B cell (primary cell): Measurements from ENCODE around the gene NAA15. TPM values are rescaled to one million over a fixed set of nuclear protein-coding genes. Genes with fewer than 3 reads are reported as not detected.
"Not testable (repeated sequence)": the region's sequence is repeated elsewhere in the genome, so short reads cannot be mapped to it uniquely, and the experiment has no call there.

ENCODE experiments used
- ATAC-seq: fragments of 200-7000 bp; cut with Tn5 transposase; one replicate; pipeline ENCODE4 v1.10.0; 2021; ENCODE audit warnings: low read depth, mild to moderate bottlenecking, moderate number of reproducible peaks, moderate library complexity
- CTCF ChIA-PET: fragments of 350-600 bp; sonication (Branson Sonifier 250); formaldehyde crosslinking; loops from one replicate; lab custom pipeline; 2021; ENCODE audit warnings: antibody characterized with exemption, inconsistent platforms; lab: Charles Lee
- POLR2A ChIA-PET: fragments of 350-600 bp; sonication (Branson Sonifier 250); formaldehyde crosslinking; loops from one replicate; lab custom pipeline; 2021; ENCODE audit warnings: antibody characterized with exemption; lab: Charles Lee
- DNase-seq: peaks from one replicate; pipeline ENCODE4 v3.0.0; 2013
- H2AFZ ChIP-seq: 2 replicates; pipeline ENCODE4 v1.6.1; 2012; ENCODE audit warnings: mild to moderate bottlenecking, low read depth, low read length; ENCODE audit not compliant: insufficient read depth, poor library complexity, severe bottlenecking
- H3K27ac ChIP-seq, 2 donors: 1 replicate in 1 of 2; 2 replicates in 1 of 2; pipeline ENCODE4 v1.5.1; 2012 to 2013; ENCODE audit warnings: low read length in 2 of 2, mild to moderate bottlenecking in 2 of 2, moderate library complexity in 1 of 2
- H3K27me3 ChIP-seq, 4 experiments: fragments of 200-600 bp in 1 of 4; sonication (generic) in 1 of 4; replicated peaks in 1 of 4; 1 replicate in 2 of 4; 2 replicates in 2 of 4; pipeline versions ENCODE4 v1.6.1 to v1.7.0; 2013 to 2016; ENCODE audit warnings: low read length in 3 of 4, mild to moderate bottlenecking in 2 of 4, mixed read lengths in 1 of 4, moderate library complexity in 1 of 4; ENCODE audit not compliant: insufficient read depth in 4 of 4, control insufficient read depth in 3 of 4; ENCODE audit errors: control extremely low read depth in 1 of 4
- H3K36me3 ChIP-seq, 2 experiments: replicated peaks in 1 of 2; 1 replicate in 1 of 2; 2 replicates in 1 of 2; pipeline versions ENCODE4 v1.6.1 to v1.7.1; 2013; ENCODE audit warnings: low read length in 1 of 2; ENCODE audit not compliant: insufficient read depth in 2 of 2, control insufficient read depth in 1 of 2; ENCODE audit errors: control extremely low read depth in 1 of 2, extremely low read depth in 1 of 2
- H3K4me1 ChIP-seq, 2 donors: fragments of 200-600 bp in 1 of 2; sonication (generic) in 1 of 2; 1 replicate in 1 of 2; 2 replicates in 1 of 2; pipeline versions ENCODE4 v1.5.1 to v1.6.1; 2013 to 2017; ENCODE audit warnings: low read length in 2 of 2; ENCODE audit not compliant: control insufficient read depth in 2 of 2, insufficient read depth in 2 of 2
- H3K4me2 ChIP-seq: replicated peaks from 2 replicates; pipeline ENCODE3; 2012; ENCODE audit warnings: mild to moderate bottlenecking, low read depth, low read length; ENCODE audit not compliant: poor library complexity, severe bottlenecking
- H3K4me3 ChIP-seq, 5 experiments: fragments of 200-600 bp in 1 of 5; sonication (generic) in 1 of 5; 1 replicate in 3 of 5; 2 replicates in 2 of 5; pipeline versions ENCODE4 v1.5.1 to v1.7.0; 2011 to 2016; ENCODE audit warnings: low read length in 4 of 5, mild to moderate bottlenecking in 4 of 5, low read depth in 2 of 5, control low read depth in 1 of 5, moderate library complexity in 1 of 5; ENCODE audit not compliant: insufficient read depth in 1 of 5; ENCODE audit errors: control extremely low read depth in 1 of 5, extremely low read depth in 1 of 5
- H3K79me2 ChIP-seq: fragments of 200-600 bp; sonication (generic); one replicate; pipeline ENCODE4 v1.6.0; 2016; ENCODE audit warnings: low read length; ENCODE audit not compliant: control insufficient read depth, insufficient read depth
- H3K9ac ChIP-seq: fragments of 200-600 bp; sonication (generic); 2 replicates; pipeline ENCODE4 v1.6.1; 2017; ENCODE audit warnings: mild to moderate bottlenecking, low read length, moderate library complexity
- H3K9me3 ChIP-seq, 3 donors: one replicate each; pipeline versions ENCODE4 v1.6.1 to v1.7.1; 2013; ENCODE audit warnings: low read length in 2 of 3; ENCODE audit not compliant: control insufficient read depth in 2 of 3, insufficient read depth in 1 of 3; ENCODE audit errors: control extremely low read depth in 1 of 3
- H4K20me1 ChIP-seq: 2 replicates; pipeline ENCODE4 v1.6.0; 2012; ENCODE audit warnings: mild to moderate bottlenecking, low read length; ENCODE audit not compliant: insufficient read depth, control insufficient read depth, poor library complexity, severe bottlenecking
- H3K27ac Mint-ChIP-seq: one replicate; pipeline ENCODE4 v1.8.0; 2021; ENCODE audit warnings: mixed read lengths
- H3K27me3 Mint-ChIP-seq: one replicate; pipeline ENCODE4 v1.8.0; 2021; ENCODE audit warnings: mixed read lengths
- H3K4me1 Mint-ChIP-seq: one replicate; pipeline ENCODE4 v1.8.0; 2021; ENCODE audit warnings: mixed read lengths
- H3K4me3 Mint-ChIP-seq: one replicate; pipeline ENCODE4 v1.8.0; 2021; ENCODE audit warnings: mixed read lengths
- H3K9me3 Mint-ChIP-seq: one replicate; pipeline ENCODE4 v1.8.0; 2022; ENCODE audit warnings: mixed read lengths; ENCODE audit not compliant: insufficient read depth
- CTCF ChIP-seq: fragments of 200-600 bp; IDR thresholded peaks from one replicate; pipeline ENCODE4 v1.8.0; 2022; ENCODE audit warnings: antibody characterized with exemption, mild to moderate bottlenecking
- EZH2 ChIP-seq: IDR thresholded peaks from 2 replicates; pipeline ENCODE4 v1.6.1; 2012; ENCODE audit warnings: borderline replicate concordance, low read depth, mild to moderate bottlenecking, moderate library complexity, low read length; ENCODE audit not compliant: insufficient read depth, poor library complexity, severe bottlenecking
- WGBS: methylation state at CpG from one replicate; pipeline ENCODE4 v1.1.5; 2013; ENCODE audit warnings: missing lambda C conversion rate; ENCODE audit not compliant: insufficient coverage; 5-methylcytosine and 5-hydroxymethylcytosine counted together
- intact Hi-C: fragments of 100-400 bp; cut with micrococcal nuclease; formaldehyde crosslinking; loops from one replicate; pipeline ENCODE4 v1.10.0; 2022
- polyA plus RNA-seq: library from polyadenylated mRNA; depleted of rRNA; stranded (reverse); fragments of >200 nt; gene quantifications from 2 replicates; pipeline ENCODE4 v1.2.3, GENCODE V29; 2012
- total RNA-seq, 2 donors: library from RNA; stranded (reverse); fragments of 120-200 nt in 1 of 2; gene quantifications; 1 replicate in 1 of 2; 2 replicates in 1 of 2; pipeline versions ENCODE4 v1.2.3 to v1.2.4, GENCODE V29; 2013 to 2022

NAA15 gene
- total and polyA plus RNA-seq, 2 donors (not counting 1 experiment from before 2014, with no cell fraction given), result 10.0 to 56.7 TPM

- Mint-ChIP-seq H3K27ac (no peak overlapping the region), H3K9me3 (peaks cover 12% of the 10 kb centered on the region), H3K4me1 (peaks cover 24% of the 10 kb centered on the region), H3K27me3 (no peaks in the 10 kb centered on the region), H3K4me3 (no peak overlapping the region)
- intact Hi-C loops, result no loop called here
- Histone ChIP-seq H2AFZ (no peak overlapping the region), H3K79me2 (peaks cover 94% of the 10 kb centered on the region), H3K4me1 (peaks cover 4 to 11% of the 10 kb centered on the region in 2 donors), H3K4me2 (no peak overlapping the region), H3K4me3 (no peak overlapping the region), H3K36me3 (peaks cover 0 to 6% of the 10 kb centered on the region in 2 experiments), H3K9ac (no peak overlapping the region), H4K20me1 (peaks cover 73% of the 10 kb centered on the region), H3K27ac (no peak overlapping the region), H3K27me3 (no peaks in the 10 kb centered on the region), H3K9me3 (peaks cover 0 to 11% (median 8%) of the 10 kb centered on the region in 3 donors)
- POLR2A ChIA-PET, result no interaction called here
- WGBS, result no CpG with 5 or more reads among the region's 4 CpGs
- no peak for DNase-seq
- TF ChIP-seq CTCF (no peak), EZH2 (no peak)
- CTCF ChIA-PET, result no interaction called here
- ATAC-seq, result no peak
Measured at GRCh38 chr4:139465922-139466321, 164.6 kb downstream of the NAA15 start.

DNA sequence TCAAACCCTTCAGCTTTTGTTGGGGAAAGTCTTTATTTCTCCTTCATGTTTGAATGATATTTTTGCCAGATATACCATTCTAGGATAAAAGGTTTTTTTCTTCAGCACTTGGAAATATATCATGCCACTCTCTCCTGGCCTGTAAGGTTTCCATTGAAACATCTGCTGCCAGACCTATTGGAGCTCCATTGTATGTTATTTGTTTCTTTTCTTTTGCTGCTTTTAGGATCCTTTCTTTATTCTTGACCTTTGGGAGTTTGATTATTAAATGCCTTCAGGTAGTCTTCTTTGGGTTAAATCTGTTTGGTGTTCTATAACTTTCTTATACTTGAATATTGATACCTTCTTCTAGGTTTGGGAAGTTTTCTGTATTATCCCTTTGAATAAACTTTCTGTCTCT, 167.5 kb downstream of the NAA15 start:
- DNase-seq, H3K9ac ChIP-seq, H3K27ac ChIP-seq, H3K4me3 Mint-ChIP-seq, intact Hi-C loops, H3K4me3 ChIP-seq, H3K27me3 Mint-ChIP-seq, ATAC-seq, H3K27me3 ChIP-seq, POLR2A ChIA-PET, H2AFZ ChIP-seq, H3K4me2 ChIP-seq, H3K27ac Mint-ChIP-seq: not testable (repeated sequence)
- H3K79me2 ChIP-seq, result peaks cover 72% of the 10 kb centered on the region
- peaks cover 10 to 18% of the 10 kb centered on the region in 2 donors for H3K4me1 ChIP-seq
- CTCF ChIA-PET, result interaction anchor here (1.1 kb wide), 1 partner anchor 15 kb away, joined by 4 read pairs; no protein-coding TSS in a partner anchor
- H4K20me1 ChIP-seq, result peaks cover 59% of the 10 kb centered on the region
- Mint-ChIP-seq H3K4me1 (peaks cover 31% of the 10 kb centered on the region), H3K9me3 (peaks cover 12% of the 10 kb centered on the region)
- H3K36me3 ChIP-seq, result peaks cover 0 to 11% of the 10 kb centered on the region in 2 experiments
- H3K9me3 ChIP-seq, result peaks cover 0 to 18% (median 8%) of the 10 kb centered on the region in 3 donors
